GM21737 (cell line): Measurements from ENCODE around the gene SNX8.
A peak's percentile ranks its signal among the peaks of the same experiment; 100 is the strongest.
"Not testable (repeated sequence)": the region's sequence is repeated elsewhere in the genome, so short reads cannot be mapped to it uniquely, and the experiment has no call there.

ENCODE experiments used
- ATAC-seq: cut with Tn5 transposase; IDR thresholded peaks from one replicate; pipeline ENCODE4 v1.9.1; 2021; ENCODE audit warnings: mild to moderate bottlenecking, moderate library complexity; ENCODE audit not compliant: unreplicated experiment

SNX8 gene

DNA sequence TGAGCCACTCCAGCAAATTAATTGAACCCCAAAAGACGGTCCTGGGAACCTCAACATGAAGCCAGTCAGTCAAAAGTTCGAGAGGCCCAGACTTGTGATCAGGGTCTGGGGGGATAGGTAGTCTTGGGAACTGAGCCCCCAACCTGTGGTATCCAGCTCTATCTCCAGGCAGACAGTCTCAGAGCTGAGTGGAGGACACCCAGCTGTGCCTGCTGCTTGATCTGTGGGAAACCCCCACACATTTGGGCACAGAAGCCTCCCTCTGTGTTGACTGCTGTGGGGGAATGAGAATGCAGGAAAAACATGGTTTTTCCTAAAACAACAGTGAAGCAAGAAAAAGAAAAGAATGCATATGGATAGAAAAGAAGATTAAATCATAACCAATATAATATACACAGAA, 16.3 kb upstream of the SNX8 start:
- ATAC-seq: no peak

DNA sequence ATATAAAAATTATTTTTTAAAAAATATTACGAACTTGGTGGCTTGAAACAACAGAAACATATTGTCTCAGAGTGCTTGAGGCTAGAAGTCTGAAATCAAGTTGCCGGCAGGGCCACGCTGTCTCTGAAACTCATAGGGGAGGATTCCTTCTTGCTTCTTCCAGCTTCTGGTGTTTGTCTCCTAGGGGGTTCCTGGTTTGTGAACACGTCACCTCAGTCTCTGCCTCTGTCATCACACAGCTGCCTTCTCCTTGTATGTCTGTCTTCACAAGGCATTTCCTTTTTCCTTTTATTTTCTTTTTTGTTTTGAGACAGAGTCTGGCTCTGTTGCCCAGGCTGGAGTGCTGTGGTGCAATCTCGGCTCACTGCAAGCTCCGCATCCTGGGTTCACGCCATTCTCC, 12.7 kb upstream of the SNX8 start:
- no peak for ATAC-seq

DNA sequence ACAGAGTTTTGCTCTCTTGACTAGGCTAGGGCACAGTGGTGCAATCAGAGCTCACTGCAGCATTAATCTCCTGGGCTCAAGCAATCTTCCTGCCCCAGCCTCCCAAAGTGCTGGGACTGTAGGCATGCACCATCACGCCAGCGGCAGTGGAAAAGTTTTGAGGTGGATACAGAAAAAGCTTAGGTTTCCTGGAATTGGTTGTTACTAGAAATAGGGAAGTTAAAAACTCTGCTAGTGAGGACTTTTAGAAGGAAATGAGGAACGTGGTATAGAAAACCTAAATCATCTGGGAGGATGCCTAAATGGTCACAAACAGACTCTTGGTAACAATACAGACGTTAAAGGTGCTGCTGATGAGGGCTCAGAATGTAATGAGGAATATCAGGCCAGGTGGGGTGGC, 10.9 kb upstream of the SNX8 start:
- no peak for ATAC-seq

DNA sequence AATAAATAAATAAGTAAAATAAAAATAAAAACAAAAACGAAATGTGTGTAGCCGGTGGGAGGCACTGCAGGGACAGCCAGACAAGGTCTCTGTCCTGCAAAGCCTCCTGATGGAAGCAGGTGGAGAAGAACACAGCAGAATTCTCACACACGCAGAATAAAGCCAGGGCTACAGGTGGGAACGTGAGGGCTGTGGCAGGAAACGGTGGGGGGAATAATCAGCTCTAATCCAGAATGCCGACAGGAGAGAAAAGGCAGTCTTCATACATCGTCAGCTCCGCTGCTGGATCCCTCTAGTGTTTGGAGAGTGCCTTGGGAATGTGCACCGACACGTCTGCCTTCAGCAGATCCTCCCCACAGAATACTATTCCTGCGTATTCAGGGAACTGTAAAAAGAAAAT, 6.8 kb upstream of the SNX8 start:
- no peak for ATAC-seq

DNA sequence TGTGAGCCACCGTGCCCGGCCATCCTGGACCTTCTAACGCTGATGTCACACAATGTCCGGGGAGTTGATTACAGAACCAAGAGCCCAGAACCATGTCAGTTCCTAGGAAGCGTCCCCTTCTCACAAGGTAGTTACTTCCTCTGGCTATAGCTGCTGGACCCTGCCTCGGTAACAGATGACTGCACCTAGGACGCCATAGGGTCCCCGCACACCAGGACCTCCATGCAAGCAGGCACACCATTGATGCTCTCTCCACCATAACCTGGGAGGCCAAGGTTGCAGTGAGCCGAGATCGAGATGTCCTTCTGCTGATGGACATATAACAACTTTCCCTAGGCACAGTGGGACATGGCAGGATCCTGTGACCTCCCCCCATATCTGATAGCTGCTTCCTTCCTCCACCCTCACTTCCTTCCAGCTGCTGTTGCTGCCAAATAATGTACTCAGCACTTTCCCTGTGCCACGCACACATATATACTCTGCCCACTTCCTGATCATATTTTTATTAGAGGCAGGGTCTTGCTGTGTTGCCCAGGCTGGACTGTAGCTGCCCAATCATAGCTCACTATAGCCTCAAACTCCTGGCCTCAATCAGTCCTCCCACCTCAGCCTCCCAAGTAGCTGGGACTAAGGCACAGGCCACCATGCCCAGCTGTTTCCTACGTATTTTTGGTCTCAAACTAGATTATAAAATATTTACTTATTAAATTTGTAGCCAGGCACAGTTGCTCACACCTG, 3.5 kb upstream of the SNX8 start:
- ATAC-seq: no peak

DNA sequence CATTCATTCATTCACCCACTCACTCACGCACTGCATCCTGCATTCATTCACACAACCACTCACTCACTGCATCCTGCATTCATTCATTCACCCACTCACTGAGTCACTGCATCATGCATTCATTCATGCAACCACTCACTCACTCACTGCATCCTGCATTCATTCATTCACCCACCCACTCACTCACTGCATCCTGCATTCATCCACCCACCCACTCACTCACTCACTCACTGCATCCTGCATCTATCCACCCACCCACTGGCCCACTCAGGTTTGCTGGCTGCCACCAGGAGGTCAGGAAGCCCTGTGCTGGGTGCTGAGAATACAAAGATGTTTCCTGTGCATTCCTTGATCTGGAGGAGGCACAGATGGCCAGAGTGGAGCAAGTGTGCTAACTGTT, 2.3 kb upstream of the SNX8 start:
- no peak for ATAC-seq

DNA sequence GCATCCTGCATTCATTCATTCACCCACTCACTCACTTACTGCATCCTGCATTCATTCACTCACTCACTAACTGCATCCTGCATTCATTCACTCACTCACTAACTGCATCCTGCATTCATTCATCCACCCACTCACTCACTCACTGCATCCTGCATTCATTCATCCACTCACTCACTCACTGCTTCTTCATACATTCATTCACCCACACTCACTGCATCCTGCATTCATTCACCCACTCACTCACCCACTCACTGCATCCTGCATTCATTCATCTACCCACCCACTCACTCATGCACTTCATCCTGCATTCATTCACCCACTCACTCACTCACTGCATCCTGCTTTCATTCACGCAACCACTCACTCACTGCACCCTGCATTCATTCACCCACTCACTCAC, 1.5 kb upstream of the SNX8 start:
- ATAC-seq: no peak

DNA sequence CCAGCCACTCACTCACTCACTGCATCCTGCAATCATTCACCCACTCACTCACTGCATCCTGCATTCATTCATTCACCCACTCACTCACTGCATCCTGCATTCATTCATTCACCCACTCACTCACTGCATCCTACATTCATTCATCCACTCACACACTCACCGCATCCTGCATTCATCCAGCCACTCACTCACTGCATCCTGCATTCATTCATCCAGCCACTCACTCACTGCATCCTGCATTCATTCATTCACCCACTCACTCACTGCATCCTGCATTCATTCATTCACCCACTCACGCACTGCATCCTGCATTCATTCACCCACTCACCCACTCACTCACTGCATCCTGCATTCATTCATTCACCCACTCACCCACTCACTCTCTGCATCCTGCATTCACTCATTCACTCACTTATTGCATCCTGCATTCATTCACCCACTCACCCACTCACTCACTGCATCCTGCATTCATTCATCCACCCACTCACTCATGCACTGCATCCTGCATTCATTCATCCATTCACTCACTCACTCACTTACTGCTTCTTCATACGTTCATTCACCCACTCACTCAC, 802 bp upstream of the SNX8 start:
- ATAC-seq: not testable (repeated sequence)

DNA sequence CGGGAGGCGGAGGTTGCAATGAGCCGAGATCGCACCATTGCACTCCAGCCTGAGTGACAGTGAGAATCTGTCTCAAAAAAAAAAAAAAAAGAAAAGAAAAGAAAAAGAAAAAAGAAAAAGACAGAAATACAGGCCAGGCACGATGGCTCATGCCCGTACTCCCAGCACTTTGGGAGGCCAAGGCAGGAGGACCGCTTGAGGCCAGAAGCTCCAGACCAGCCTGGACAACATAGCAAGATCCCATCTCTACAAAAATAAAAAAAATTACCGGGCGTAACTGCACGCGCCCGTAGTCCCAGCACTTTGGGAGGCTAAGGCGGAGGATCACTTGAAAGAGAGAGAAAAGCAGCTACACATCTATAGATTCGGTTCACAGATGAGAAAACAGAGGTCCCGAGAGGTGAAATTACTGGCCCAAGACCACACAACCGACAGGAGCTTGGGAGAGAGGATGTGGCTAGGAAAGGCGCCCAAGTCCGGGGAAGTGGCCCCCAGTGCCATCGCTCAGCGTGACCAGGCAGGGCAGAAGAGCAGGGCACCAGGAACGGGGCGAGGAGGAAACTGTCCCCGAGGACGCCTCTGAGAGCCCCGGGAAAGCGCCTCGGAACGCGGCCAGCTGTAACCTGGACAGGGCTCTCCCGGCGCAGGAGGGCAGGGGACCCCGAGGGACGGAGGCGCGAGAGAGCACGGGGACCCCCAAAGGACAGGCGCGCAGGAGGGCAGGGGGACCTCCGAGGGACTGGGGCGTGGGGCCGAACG, 612 bp downstream of the SNX8 start:
- no peak for ATAC-seq

DNA sequence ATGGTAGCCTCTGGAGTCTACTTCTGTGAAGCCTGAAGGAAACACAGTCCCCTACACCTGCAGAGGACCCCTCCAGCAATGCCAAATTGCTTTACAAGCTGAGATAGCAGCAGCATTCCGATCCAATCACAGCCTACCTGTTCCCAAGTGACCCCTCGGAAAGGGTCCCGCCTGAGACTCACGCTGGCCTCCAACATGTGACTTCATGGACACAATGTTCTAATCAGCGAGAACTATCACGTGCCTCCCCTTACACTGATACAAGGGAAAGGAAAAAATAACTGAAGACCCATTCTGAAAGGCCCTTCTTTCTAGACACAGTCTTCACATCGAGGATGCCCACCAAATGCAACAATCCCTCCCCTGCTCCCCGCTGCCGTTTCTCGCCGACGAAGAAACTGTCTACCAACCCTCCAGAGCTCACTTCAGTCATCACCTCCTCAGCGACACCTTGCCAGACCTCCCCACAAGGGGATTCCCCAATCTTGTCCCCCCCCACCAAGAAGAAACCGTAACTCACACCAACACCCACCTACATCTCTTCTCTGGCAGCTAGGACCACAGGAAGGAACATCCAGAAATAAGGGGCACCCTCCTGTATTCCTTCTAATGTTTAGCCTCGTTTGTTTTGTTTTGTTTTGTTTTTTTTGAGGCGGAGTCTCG, 1.8 kb downstream of the SNX8 start:
- ATAC-seq: no peak

DNA sequence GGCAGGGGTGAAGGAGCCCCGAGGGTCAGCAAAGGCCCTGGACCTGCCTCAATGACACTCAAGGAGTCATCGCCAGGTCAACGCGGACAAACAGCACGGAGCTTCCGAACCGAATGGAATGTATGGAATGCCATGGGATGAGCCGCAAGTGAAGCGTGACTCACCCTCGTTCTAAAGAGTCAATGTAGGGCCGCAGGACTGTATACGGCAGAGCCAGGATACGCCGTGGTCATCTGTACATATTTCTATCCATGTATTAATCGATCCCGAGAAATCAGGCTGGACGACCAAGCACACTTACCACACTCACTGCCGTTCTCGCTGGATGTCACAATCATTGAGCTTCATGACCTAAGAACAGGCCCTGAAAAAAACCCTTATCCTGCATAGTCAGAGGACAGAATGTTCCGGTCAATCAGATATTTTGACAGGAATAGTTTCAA, 4.3 kb downstream of the SNX8 start:
- ATAC-seq: no peak

DNA sequence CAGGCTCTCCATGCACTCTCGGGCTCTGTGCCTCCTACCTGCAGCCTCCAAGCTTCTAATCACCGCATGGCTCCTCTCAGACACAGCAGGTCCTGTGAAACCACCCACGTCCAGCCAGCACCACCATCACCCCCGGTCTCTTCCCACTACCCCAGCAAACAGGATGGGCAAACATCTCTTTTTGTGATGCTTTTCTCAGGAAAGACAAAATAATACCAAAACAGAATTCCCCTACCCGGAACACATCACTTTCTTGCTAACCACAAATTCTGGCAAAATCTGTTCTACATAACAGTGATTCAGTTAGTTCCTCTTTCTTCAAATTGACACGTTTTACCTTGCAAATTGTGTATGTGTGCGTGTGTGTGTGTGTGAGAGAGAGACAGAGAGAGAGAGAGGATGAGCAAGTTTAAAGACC, 6.5 kb downstream of the SNX8 start:
- ATAC-seq: peak; percentile 46

DNA sequence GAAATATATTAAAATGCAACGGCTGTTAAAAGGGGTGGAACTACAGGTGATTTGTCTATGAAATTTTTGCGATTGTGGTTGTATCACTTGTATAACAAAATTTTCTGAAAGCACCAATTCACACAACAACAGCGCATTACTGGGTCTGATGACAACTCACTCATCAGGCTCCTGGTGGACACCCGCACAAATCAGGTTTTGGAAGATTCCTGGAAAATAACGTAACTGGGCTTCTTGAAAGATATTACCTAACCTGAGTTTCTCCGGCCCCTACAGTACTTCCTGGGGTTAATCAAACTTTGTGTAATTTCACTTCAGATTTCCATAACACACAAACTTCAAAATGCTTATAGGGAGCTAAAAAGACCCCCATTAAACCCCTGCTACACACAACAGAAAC, 7.6 kb downstream of the SNX8 start:
- no peak for ATAC-seq

DNA sequence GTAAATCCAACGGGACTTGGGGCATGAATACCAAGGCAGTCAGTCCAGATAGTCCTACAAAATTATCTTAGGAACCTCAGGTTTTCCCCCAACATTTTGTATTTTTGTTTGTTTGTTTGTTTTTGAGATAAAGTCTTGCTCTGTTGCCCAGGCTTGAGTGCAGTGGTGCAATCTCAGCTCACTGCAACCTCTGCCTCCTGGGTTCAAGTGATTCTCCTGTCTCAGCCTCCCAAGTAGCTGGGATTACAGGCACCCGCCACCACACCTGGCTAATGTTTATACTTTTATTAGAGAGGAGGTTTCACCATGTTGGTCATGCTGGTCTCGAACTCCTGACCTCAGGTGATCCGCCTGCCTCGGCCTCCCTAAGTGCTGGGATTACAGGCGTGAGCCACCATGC, 9.0 kb downstream of the SNX8 start:
- not testable (repeated sequence) for ATAC-seq

DNA sequence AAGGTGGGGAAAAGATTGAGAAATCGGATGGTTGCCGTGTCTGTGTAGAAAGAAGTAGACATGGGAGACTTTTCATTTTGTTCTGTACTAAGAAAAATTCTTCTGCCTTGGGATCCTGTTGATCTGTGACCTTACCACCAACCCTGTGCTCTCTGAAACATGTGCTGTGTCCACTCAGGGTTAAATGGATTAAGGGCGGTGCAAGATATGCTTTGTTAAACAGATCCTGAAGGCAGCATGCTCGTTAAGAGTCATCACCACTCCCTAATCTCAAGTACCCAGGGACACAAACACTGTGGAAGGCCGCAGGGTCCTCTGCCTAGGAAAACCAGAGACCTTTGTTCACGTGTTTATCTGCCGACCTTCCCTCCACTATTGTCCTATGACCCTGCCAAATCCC, 10.7 kb downstream of the SNX8 start:
- not testable (repeated sequence) for ATAC-seq

DNA sequence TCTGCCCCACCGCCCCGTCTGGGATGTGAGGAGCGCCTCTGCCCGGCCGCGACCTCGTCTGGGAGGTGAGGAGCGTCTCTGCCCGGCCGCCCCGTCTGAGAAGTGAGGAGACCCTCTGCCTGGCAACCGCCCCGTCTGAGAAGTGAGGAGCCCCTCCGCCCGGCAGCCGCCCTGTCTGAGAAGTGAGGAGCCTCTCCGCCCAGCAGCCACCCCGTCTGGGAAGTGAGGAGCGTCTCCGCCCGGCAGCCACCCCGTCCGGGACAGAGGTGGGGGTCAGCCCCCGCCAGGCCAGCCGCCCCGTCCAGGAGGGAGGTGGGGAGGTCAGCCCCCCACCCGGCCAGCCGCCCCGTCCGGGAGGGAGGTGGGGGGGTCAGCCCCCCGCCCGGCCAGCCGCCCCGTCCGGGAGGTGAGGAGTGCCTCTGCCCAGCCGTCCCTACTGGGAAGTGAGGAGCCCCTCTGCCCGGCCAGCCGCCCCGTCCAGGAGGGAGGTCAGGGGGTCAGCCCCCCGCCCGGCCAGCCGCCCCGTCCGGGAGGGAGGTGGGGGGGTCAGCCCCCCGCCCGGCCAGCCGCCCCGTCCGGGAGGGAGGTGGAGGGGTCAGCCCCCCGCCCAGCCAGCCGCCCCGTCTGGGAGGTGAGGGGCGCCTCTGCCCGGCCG, 11.4 kb downstream of the SNX8 start:
- not testable (repeated sequence) for ATAC-seq

DNA sequence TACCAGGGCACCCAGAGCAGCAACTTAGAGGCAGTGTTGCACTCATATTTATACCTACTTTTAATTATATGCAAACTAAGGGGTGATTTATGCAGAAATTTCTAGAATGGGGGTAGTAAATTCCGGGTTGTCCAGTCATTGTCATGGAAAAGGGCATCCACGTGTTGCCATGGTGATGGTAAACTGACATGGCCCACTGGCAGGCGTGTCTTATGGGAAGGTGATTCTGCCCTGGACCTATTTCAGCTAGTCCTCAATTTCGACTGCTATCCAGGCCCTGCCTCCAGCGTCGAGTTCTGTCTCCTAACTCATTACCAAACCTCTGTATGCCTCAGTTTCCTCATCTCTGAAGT, 12.8 kb downstream of the SNX8 start:
- no peak for ATAC-seq

DNA sequence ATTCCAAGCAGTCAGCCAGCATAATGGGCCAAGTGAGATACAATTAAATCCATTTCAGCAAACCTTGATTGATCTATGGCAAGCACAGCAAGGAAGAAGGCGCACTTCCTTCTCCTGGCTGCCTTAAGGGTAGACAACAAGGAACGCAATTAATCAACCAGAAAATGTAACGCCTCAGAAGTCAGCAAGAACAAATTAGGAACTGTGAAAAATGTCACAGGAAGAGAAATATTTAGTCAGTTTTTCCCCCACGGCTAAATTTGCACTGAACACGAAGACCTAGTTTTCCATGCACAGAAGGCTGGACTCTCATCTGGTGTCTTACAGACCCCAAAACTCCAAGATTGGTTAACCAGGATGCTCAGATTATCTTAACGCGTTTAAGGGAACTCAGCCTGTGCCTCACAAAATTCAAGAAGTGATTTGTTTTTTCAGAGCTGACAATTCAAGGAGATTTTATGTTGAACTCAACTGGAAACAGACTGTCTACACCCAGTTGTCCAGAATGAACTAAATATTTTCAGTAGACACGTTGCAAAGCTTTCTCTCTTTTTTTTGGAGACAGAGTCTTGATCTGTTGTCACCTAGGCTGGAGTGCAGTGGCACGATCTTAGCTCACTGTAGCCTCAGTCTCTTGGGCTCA, 14.2 kb downstream of the SNX8 start:
- peak; percentile 36 for ATAC-seq

DNA sequence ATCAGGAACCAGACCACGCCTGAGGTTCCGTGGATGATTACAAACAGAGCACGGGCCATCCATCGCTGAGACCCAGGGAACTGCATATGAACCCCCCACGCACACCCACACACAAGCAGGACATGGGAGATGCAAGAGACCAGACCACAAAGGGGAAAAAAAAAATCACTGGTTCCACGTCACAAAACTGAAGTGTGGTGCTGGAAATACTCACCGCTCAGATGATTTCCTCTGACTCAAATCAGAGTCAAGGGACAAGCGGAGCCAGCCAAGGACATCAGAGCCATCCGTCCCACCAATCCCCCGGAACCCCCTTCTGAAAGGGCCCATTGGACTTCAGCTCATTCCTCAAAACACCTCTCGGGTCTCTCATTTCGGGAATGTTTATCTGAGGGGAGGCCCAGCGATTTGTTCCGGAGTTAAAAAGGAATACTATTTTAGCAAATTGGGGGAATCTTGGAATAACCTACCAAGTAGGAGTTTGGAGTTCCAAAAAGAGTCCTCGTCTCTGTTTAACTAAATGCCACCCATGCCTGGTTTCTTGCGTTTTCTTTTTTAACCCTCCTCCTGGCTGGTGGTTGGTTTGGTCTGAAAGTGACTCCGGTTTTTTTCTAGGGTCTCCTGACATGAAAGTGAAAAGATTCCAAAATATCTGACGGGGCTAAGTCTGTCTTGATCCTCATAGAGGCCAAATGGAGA, 15.0 kb downstream of the SNX8 start:
- peak; percentile 41 for ATAC-seq

DNA sequence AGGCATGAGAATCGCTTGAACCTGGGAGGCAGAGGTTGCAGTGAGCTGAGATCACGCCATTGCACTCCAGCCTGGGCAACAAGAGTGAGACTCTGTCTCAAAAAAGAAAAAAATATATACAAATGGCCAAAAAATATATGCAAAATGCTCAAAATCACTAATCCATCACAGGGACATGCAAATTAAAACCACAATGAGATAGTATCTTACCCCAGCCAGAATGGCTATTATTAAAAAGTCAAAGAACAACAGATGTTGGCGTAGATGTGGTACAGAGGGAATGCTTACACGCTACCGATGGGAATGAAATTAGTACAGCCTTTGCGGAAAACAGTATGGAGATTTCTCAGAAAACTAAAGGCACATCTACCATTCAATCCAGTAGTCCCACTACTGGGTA, 17.4 kb downstream of the SNX8 start:
- no peak for ATAC-seq
